BLaER1 (cell line): ENCODE measurements around the gene PEX13.

ENCODE experiments used
- H3K27ac ChIP-seq: shearing (Covaris generic); formaldehyde crosslinking; 2 replicates; pipeline ENCODE4 v1.8.1; 2022
- H3K27me3 ChIP-seq: shearing (Covaris generic); formaldehyde crosslinking; 2 replicates; pipeline ENCODE4 v1.8.1; 2022
- H3K36me3 ChIP-seq: shearing (Covaris generic); formaldehyde crosslinking; 2 replicates; pipeline ENCODE4 v1.8.1; 2022
- H3K4me1 ChIP-seq: shearing (Covaris generic); formaldehyde crosslinking; 2 replicates; pipeline ENCODE4 v1.8.1; 2022
- H3K4me2 ChIP-seq: shearing (Covaris generic); formaldehyde crosslinking; 2 replicates; pipeline ENCODE4 v1.8.1; 2022
- H3K4me3 ChIP-seq: shearing (Covaris generic); formaldehyde crosslinking; 2 replicates; pipeline ENCODE4 v1.8.1; 2022
- H3K9ac ChIP-seq: shearing (Covaris generic); formaldehyde crosslinking; 2 replicates; pipeline ENCODE4 v1.8.1; 2022
- H3K9me3 ChIP-seq: shearing (Covaris generic); formaldehyde crosslinking; 2 replicates; pipeline ENCODE4 v1.8.1; 2022
- H4K20me1 ChIP-seq: shearing (Covaris generic); formaldehyde crosslinking; 2 replicates; pipeline ENCODE4 v1.8.1; 2022
- Cebpa-rat ChIP-seq: shearing (Covaris generic); IDR thresholded peaks from 2 replicates; pipeline ENCODE4 v1.8.1; 2022

Gene PEX13

GRCh38 chr2:61059382-61059781 is 41.9 kb downstream of the PEX13 start:
- 0 out of 2 replicates have a peak, but pooled peaks cover 9% of the 10 kb centered on the region for H3K4me1 ChIP-seq
- H3K27me3 ChIP-seq, result no peaks in the 10 kb centered on the region
- H3K4me3 ChIP-seq, result no peak overlapping the region
- no peaks in the 10 kb centered on the region; the same call in 1 of the 2 replicates for H3K9me3 ChIP-seq
- no peak for TF ChIP-seq Cebpa-rat
- no peaks in the 10 kb centered on the region for H4K20me1 ChIP-seq
- no peak overlapping the region for H3K9ac ChIP-seq
- no peak overlapping the region for H3K4me2 ChIP-seq
- peaks cover 24% of the 10 kb centered on the region for H3K36me3 ChIP-seq
- no peak overlapping the region for H3K27ac ChIP-seq

- Histone ChIP-seq H4K20me1 (no peaks in the 10 kb centered on the region), H3K27me3 (no peaks in the 10 kb centered on the region), H3K9ac (peak within 1 kb of the TSS; percentile 85), H3K36me3 (peaks cover 4% of the 10 kb centered on the region; the same call in 1 of the 2 replicates), H3K4me2 (peak within 1 kb of the TSS; percentile 95), H3K4me3 (peak within 1 kb of the TSS; percentile 91), H3K27ac (peak within 1 kb of the TSS; percentile 66), H3K9me3 (no peaks in the 10 kb centered on the region), H3K4me1 (peaks cover 23% of the 10 kb centered on the region)
- no peak for TF ChIP-seq Cebpa-rat
These were observed 48.5 kb downstream of the PEX13 start, which contains the start of gene SANBR for GRCh38 chr2:61065714-61066709. Gene SANBR (plus strand): TSS chr2:61065871. CDS start chr2:61070351, 4,480 bp downstream.

- Histone ChIP-seq H3K9ac (no peak overlapping the region), H3K4me1 (no peaks in the 10 kb centered on the region), H4K20me1 (no peaks in the 10 kb centered on the region), H3K36me3 (peaks cover 35% of the 10 kb centered on the region), H3K4me3 (no peak overlapping the region), H3K27ac (no peak overlapping the region), H3K27me3 (no peaks in the 10 kb centered on the region), H3K9me3 (no peaks in the 10 kb centered on the region), H3K4me2 (no peak overlapping the region)
- no peak for TF ChIP-seq Cebpa-rat
These were observed 56.6 kb downstream of the PEX13 start for GRCh38 chr2:61074100-61074499.

GRCh38 chr2:61085883-61086282 is 68.4 kb downstream of the PEX13 start:
- Histone ChIP-seq H3K4me3 (no peak overlapping the region), H3K9me3 (no peaks in the 10 kb centered on the region), H3K27ac (no peak overlapping the region), H3K36me3 (peaks cover 36% of the 10 kb centered on the region), H3K27me3 (no peaks in the 10 kb centered on the region), H3K9ac (no peak overlapping the region), H4K20me1 (no peaks in the 10 kb centered on the region), H3K4me2 (no peak overlapping the region), H3K4me1 (no peaks in the 10 kb centered on the region)
- no peak for TF ChIP-seq Cebpa-rat

- H3K4me3 ChIP-seq, result no peak overlapping the region
- no peaks in the 10 kb centered on the region for H3K27me3 ChIP-seq
- H3K4me2 ChIP-seq, result no peak overlapping the region
- no peak overlapping the region for H3K9ac ChIP-seq
- no peaks in the 10 kb centered on the region for H3K9me3 ChIP-seq
- H3K27ac ChIP-seq, result no peak overlapping the region
- TF ChIP-seq Cebpa-rat, result no peak
- H3K36me3 ChIP-seq, result peaks cover 27% of the 10 kb centered on the region
- no peaks in the 10 kb centered on the region for H3K4me1 ChIP-seq
- no peaks in the 10 kb centered on the region for H4K20me1 ChIP-seq
These were observed 72.3 kb downstream of the PEX13 start for GRCh38 chr2:61089797-61090196.

GRCh38 chr2:61090386-61090921 is 72.9 kb downstream of the PEX13 start:
- Histone ChIP-seq H3K4me2 (no peak overlapping the region), H3K4me3 (no peak overlapping the region), H3K4me1 (no peaks in the 10 kb centered on the region), H3K27ac (no peak overlapping the region), H3K36me3 (peaks cover 23% of the 10 kb centered on the region), H3K9ac (no peak overlapping the region), H4K20me1 (no peaks in the 10 kb centered on the region), H3K27me3 (no peaks in the 10 kb centered on the region), H3K9me3 (no peaks in the 10 kb centered on the region)
- no peak for TF ChIP-seq Cebpa-rat

- Histone ChIP-seq H3K4me2 (no peak overlapping the region), H3K4me3 (no peak overlapping the region), H3K4me1 (no peaks in the 10 kb centered on the region), H3K27ac (no peak overlapping the region), H3K27me3 (no peaks in the 10 kb centered on the region), H3K36me3 (peaks cover 23% of the 10 kb centered on the region; the same call in 1 of the 2 replicates), H3K9me3 (no peaks in the 10 kb centered on the region), H4K20me1 (no peaks in the 10 kb centered on the region), H3K9ac (no peak overlapping the region)
- no peak for TF ChIP-seq Cebpa-rat
These were observed 74.0 kb downstream of the PEX13 start for GRCh38 chr2:61091485-61091884.

GRCh38 chr2:61096438-61096837 is 78.9 kb downstream of the PEX13 start:
- Histone ChIP-seq H3K36me3 (0 out of 2 replicates have a peak, but pooled peaks cover 7% of the 10 kb centered on the region), H3K9me3 (no peaks in the 10 kb centered on the region), H4K20me1 (no peaks in the 10 kb centered on the region), H3K27me3 (no peaks in the 10 kb centered on the region), H3K4me1 (no peaks in the 10 kb centered on the region), H3K27ac (no peak overlapping the region), H3K9ac (no peak overlapping the region), H3K4me3 (no peak overlapping the region), H3K4me2 (no peak overlapping the region)
- no peak for TF ChIP-seq Cebpa-rat

GRCh38 chr2:61100801-61101200 is 83.3 kb downstream of the PEX13 start:
- no peaks in the 10 kb centered on the region for H4K20me1 ChIP-seq
- no peak overlapping the region for H3K27ac ChIP-seq
- no peaks in the 10 kb centered on the region for H3K4me1 ChIP-seq
- H3K4me3 ChIP-seq, result no peak overlapping the region
- no peaks in the 10 kb centered on the region for H3K27me3 ChIP-seq
- peaks cover 22% of the 10 kb centered on the region; the same call in 1 of the 2 replicates for H3K36me3 ChIP-seq
- no peak for TF ChIP-seq Cebpa-rat
- no peak overlapping the region for H3K9ac ChIP-seq
- no peaks in the 10 kb centered on the region for H3K9me3 ChIP-seq
- H3K4me2 ChIP-seq, result no peak overlapping the region
